ENCODE data around the gene HK1. TPM values are rescaled to one million over a fixed set of nuclear protein-coding genes. Genes with fewer than 3 reads are reported as not detected.
"Not testable (repeated sequence)": the region's sequence is repeated elsewhere in the genome, so short reads cannot be mapped to it uniquely, and the experiment has no call there.

The HK1 gene
- total RNA-seq, 1 experiment from 2014 or later, result 98.8 TPM

- Histone ChIP-seq H2BK20ac (ENCODE audit: low read depth, low read length, poor library complexity, severe bottlenecking) (no peak overlapping the region), H3K27ac (ENCODE audit: insufficient read length, low read depth, low read length) (no peak overlapping the region), H3K23me2 (ENCODE audit: insufficient read length, low read depth, low read length, poor library complexity, severe bottlenecking) (peaks cover 12% of the 10 kb centered on the region), H3K56ac (ENCODE audit: insufficient read length, low read depth, low read length) (no peak overlapping the region), H3K4me1 (ENCODE audit: insufficient read depth, low read length) (peaks cover 33% of the 10 kb centered on the region), H3K4ac (ENCODE audit: low read depth, low read length) (no peak overlapping the region), H3K79me1 (ENCODE audit: insufficient read depth, low read depth, low read length, poor library complexity, severe bottlenecking) (peaks cover 3% of the 10 kb centered on the region), H4K91ac (ENCODE audit: insufficient read length, low read depth, low read length) (no peak overlapping the region), H3K9me3 (ENCODE audit: control insufficient read depth, low read depth, low read length) (no peaks in the 10 kb centered on the region), H2BK12ac (ENCODE audit: insufficient read length, low read depth, low read length) (no peak overlapping the region), H2BK120ac (ENCODE audit: low read depth, low read length, poor library complexity, severe bottlenecking) (no peak overlapping the region), H3K79me2 (ENCODE audit: insufficient read depth, low read length) (peaks cover 54% of the 10 kb centered on the region), H3K4me2 (ENCODE audit: insufficient read depth, insufficient read length, low read length) (no peak overlapping the region), H4K8ac (replicated peaks; ENCODE audit: insufficient read length, low read depth, low read length) (no peak overlapping the region), H3K9ac (ENCODE audit: extremely low read depth, insufficient read length, low read length) (no peak overlapping the region), H3K18ac (ENCODE audit: insufficient read length, low read depth, low read length) (no peak overlapping the region), H2BK5ac (ENCODE audit: insufficient read length, low read length) (no peak overlapping the region), H3K23ac (ENCODE audit: insufficient read length, low read depth, low read length) (no peak overlapping the region), H2AFZ (ENCODE audit: low read length) (no peak overlapping the region), H4K5ac (ENCODE audit: insufficient read length, low read depth, low read length) (no peak overlapping the region), H4K20me1 (ENCODE audit: control insufficient read depth, insufficient read depth, insufficient read length) (no peaks in the 10 kb centered on the region), H2AK5ac (ENCODE audit: insufficient read length, low read length) (no peak overlapping the region), H3T11ph (ENCODE audit: low read length) (no peak overlapping the region), H3K14ac (ENCODE audit: insufficient read depth, low read length) (no peak overlapping the region), H2BK15ac (ENCODE audit: low read depth, low read length) (no peak overlapping the region), H3K27me3 (ENCODE audit: insufficient read depth, low read length) (no peaks in the 10 kb centered on the region; the same call in 1 of the 2 replicates)
- DNase-seq, result no peak
- Mint-ChIP-seq H3K4me3 (peak overlapping the region in 1 of 2 experiments; percentile 31; a peak in 2 of 5 replicates), H3K27me3 (ENCODE audit: low read depth) (no peaks in the 10 kb centered on the region), H3K27ac (peak overlapping the region; percentile 49 to 92 (median 79); a peak in 6 of 7 replicates), H3K36me3 (ENCODE audit: insufficient read depth in 1 of 3, low read depth in 3 of 3) (peaks cover 0 to 4% (median 0%) of the 10 kb centered on the region in 3 experiments; a peak in 1 of 7 replicates), H3K9me3 (no peaks in the 10 kb centered on the region), H3K4me1 (peaks cover 42 to 54% of the 10 kb centered on the region in 2 experiments)
- WGBS (ENCODE audit: extremely low coverage, insufficient read length, low lambda C conversion rate), result no CpG with 5 or more reads among the region's 5 CpGs
- no peak for TF ChIP-seq CTCF (conservative IDR thresholded peaks at IDR 0.05)
Observed at GRCh38 chr10:69321865-69322264, 43.6 kb downstream of the HK1 start.

GRCh38 chr10:69322346-69322745 is 44.0 kb downstream of the HK1 start:
- H3K9ac ChIP-seq (ENCODE audit: extremely low read depth, insufficient read length, low read length); H3K4ac ChIP-seq (ENCODE audit: low read depth, low read length); H2BK15ac ChIP-seq (ENCODE audit: low read depth, low read length); H2AK5ac ChIP-seq (ENCODE audit: insufficient read length, low read length); H2BK12ac ChIP-seq (ENCODE audit: insufficient read length, low read depth, low read length); H2BK20ac ChIP-seq (ENCODE audit: low read depth, low read length, poor library complexity, severe bottlenecking); H3K27me3 Mint-ChIP-seq (ENCODE audit: low read depth); H3K9me3 ChIP-seq (ENCODE audit: control insufficient read depth, low read depth, low read length); H2AFZ ChIP-seq (ENCODE audit: low read length); H4K20me1 ChIP-seq (ENCODE audit: control insufficient read depth, insufficient read depth, insufficient read length); H4K5ac ChIP-seq (ENCODE audit: insufficient read length, low read depth, low read length); H3K9me3 Mint-ChIP-seq; H3K4me2 ChIP-seq (ENCODE audit: insufficient read depth, insufficient read length, low read length); H4K8ac ChIP-seq (replicated peaks; ENCODE audit: insufficient read length, low read depth, low read length); H3K56ac ChIP-seq (ENCODE audit: insufficient read length, low read depth, low read length); H3K18ac ChIP-seq (ENCODE audit: insufficient read length, low read depth, low read length); H3K79me1 ChIP-seq (ENCODE audit: insufficient read depth, low read depth, low read length, poor library complexity, severe bottlenecking); H3K27me3 ChIP-seq (ENCODE audit: insufficient read depth, low read length); H3K14ac ChIP-seq (ENCODE audit: insufficient read depth, low read length); H3K23ac ChIP-seq (ENCODE audit: insufficient read length, low read depth, low read length); H3K4me3 Mint-ChIP-seq; H2BK5ac ChIP-seq (ENCODE audit: insufficient read length, low read length); H2BK120ac ChIP-seq (ENCODE audit: low read depth, low read length, poor library complexity, severe bottlenecking); H3T11ph ChIP-seq (ENCODE audit: low read length); H4K91ac ChIP-seq (ENCODE audit: insufficient read length, low read depth, low read length); DNase-seq; H3K36me3 Mint-ChIP-seq (ENCODE audit: insufficient read depth in 1 of 3, low read depth in 3 of 3); H3K27ac ChIP-seq (ENCODE audit: insufficient read length, low read depth, low read length): not testable (repeated sequence)
- H3K4me1 ChIP-seq (ENCODE audit: insufficient read depth, low read length), result peaks cover 30% of the 10 kb centered on the region
- peaks cover 55% of the 10 kb centered on the region for H3K79me2 ChIP-seq (ENCODE audit: insufficient read depth, low read length)
- Mint-ChIP-seq H3K4me1 (peaks cover 45 to 55% of the 10 kb centered on the region in 2 experiments), H3K27ac (peak overlapping the region in 1 of 3 experiments; percentile 92; a peak in 1 of 7 replicates)
- no CpG with 5 or more reads among the region's 7 CpGs for WGBS (ENCODE audit: extremely low coverage, insufficient read length, low lambda C conversion rate)
- H3K23me2 ChIP-seq (ENCODE audit: insufficient read length, low read depth, low read length, poor library complexity, severe bottlenecking), result peaks cover 12% of the 10 kb centered on the region

Data from H9 (cell line).